HepG2 (cell line): ENCODE measurements around the gene DCHS2. TPM values are rescaled to one million over a fixed set of nuclear protein-coding genes. Genes with fewer than 3 reads are reported as not detected.

Experiments
- ATAC-seq: fragments of 200-7000 bp; cut with Tn5 transposase; 3 replicates; pipeline ENCODE4 v1.9.1; 2020; ENCODE audit warnings: mild to moderate bottlenecking, moderate library complexity
- BruUV-seq: library from RNA; stranded (reverse); fragments of 400-500 nt; replicated peaks from 2 replicates; lab custom pipeline; 2021; lab: Mats Ljungman, UMichigan
- CTCF ChIA-PET: fragments of 300-600 bp; formaldehyde crosslinking; extraction: SDS; loops from one replicate; lab custom pipeline; 2021; ENCODE audit warnings: low total read pairs, inconsistent platforms, low intra/inter-chr PET ratio; lab: Yijun Ruan, JAX
- POLR2A ChIA-PET: fragments of 350-600 bp; sonication (Branson Sonifier 250); formaldehyde crosslinking; loops from one replicate; lab custom pipeline; 2020; ENCODE audit warnings: antibody characterized with exemption, inconsistent platforms; lab: Yijun Ruan, JAX
- DNase-seq: peaks from one replicate; pipeline ENCODE4 v3.0.0-alpha.2; 2015; ENCODE audit warnings: low spot score
- FAIRE-seq: peaks from 3 replicates; lab custom pipeline; 2011; peaks lifted over from hg19 to GRCh38; lab: Jason Lieb, UNC
- H2AFZ ChIP-seq: one replicate; pipeline ENCODE4 v1.6.1; 2011; ENCODE audit warnings: low read length, inconsistent platforms
- H3K27ac ChIP-seq: fragments of 300-600 bp; 3 replicates; pipeline ENCODE4 v1.8.0; 2011; ENCODE audit warnings: mixed run types, mild to moderate bottlenecking, mixed read lengths, low read length, inconsistent platforms; ENCODE audit not compliant: insufficient read depth; ENCODE audit errors: extremely low read length
- H3K27me3 ChIP-seq, 2 experiments: fragments of 200-600 bp in 1 of 2; 2 replicates in 1 of 2; 3 replicates in 1 of 2; pipeline versions ENCODE4 v1.6.0 to v1.8.0; 2011; ENCODE audit warnings: low read length in 2 of 2, mild to moderate bottlenecking in 2 of 2, moderate library complexity in 2 of 2, inconsistent platforms in 1 of 2; ENCODE audit not compliant: insufficient read depth in 2 of 2, control insufficient read depth in 1 of 2
- H3K36me3 ChIP-seq, 2 experiments: fragments of 200-600 bp in 1 of 2; replicated peaks in 1 of 2; 2 replicates in 1 of 2; 3 replicates in 1 of 2; pipeline versions ENCODE4 v1.5.1 to v1.8.0; 2011; ENCODE audit warnings: low read length in 2 of 2, inconsistent platforms in 1 of 2; ENCODE audit not compliant: insufficient read depth in 2 of 2, control insufficient read depth in 1 of 2
- H3K4me1 ChIP-seq: 2 replicates; pipeline ENCODE4 v1.5.1; 2012; ENCODE audit warnings: low read length, inconsistent platforms; ENCODE audit not compliant: insufficient read depth
- H3K4me2 ChIP-seq: 2 replicates; pipeline ENCODE4 v1.6.0; 2011; ENCODE audit warnings: low read depth, low read length, inconsistent platforms
- H3K4me3 ChIP-seq, 3 experiments: fragments of 200-600 bp in 1 of 3; sonication (generic), shearing (Covaris generic) in 1 of 3; replicated peaks in 1 of 3; 2 replicates each; pipeline ENCODE4 v1.5.1; 2011 to 2016; ENCODE audit warnings: low read length in 3 of 3, inconsistent platforms in 2 of 3, low read depth in 2 of 3, mild to moderate bottlenecking in 2 of 3, control low read depth in 1 of 3, mixed read lengths in 1 of 3; ENCODE audit not compliant: insufficient read depth in 1 of 3
- H3K79me2 ChIP-seq: one replicate; pipeline ENCODE4 v1.6.1; 2011; ENCODE audit warnings: low read length, inconsistent platforms; ENCODE audit not compliant: insufficient read depth
- H3K9ac ChIP-seq: 2 replicates; pipeline ENCODE4 v1.6.0; 2011; ENCODE audit warnings: mild to moderate bottlenecking, low read depth, low read length, inconsistent platforms; ENCODE audit not compliant: insufficient read depth
- H3K9me3 ChIP-seq: 2 replicates; pipeline ENCODE4 v1.5.1; 2012; ENCODE audit warnings: mild to moderate bottlenecking, low read length
- H4K20me1 ChIP-seq: 2 replicates; pipeline ENCODE4 v1.6.0; 2011; ENCODE audit warnings: inconsistent platforms, mild to moderate bottlenecking, low read length, moderate library complexity; ENCODE audit not compliant: insufficient read depth
- AGO1 ChIP-seq: fragments of 200-400 bp; formaldehyde crosslinking; IDR thresholded peaks from 2 replicates; pipeline ENCODE4 v1.6.1; 2017; ENCODE audit warnings: mild to moderate bottlenecking, low read depth, low read length, moderate library complexity; ENCODE audit not compliant: poor library complexity, severe bottlenecking
- DNMT1 ChIP-seq: sonication (generic); formaldehyde crosslinking; IDR thresholded peaks from 2 replicates; pipeline ENCODE4 v1.5.1; 2020; ENCODE audit warnings: mild to moderate bottlenecking, missing genetic modification reagents
- GMEB2 ChIP-seq: IDR thresholded peaks from 2 replicates; pipeline ENCODE4 v1.6.1; 2016; ENCODE audit warnings: missing biosample characterization, missing genetic modification reagents, low read depth
- HES4 ChIP-seq: sonication (generic); formaldehyde crosslinking; IDR thresholded peaks from 2 replicates; pipeline ENCODE4 v1.9.0; 2021; ENCODE audit warnings: mild to moderate bottlenecking, missing genetic modification reagents, borderline replicate concordance
- HNRNPLL ChIP-seq: fragments of 200-400 bp; formaldehyde crosslinking; IDR thresholded peaks from 2 replicates; pipeline ENCODE4 v1.6.1; 2017; ENCODE audit warnings: mild to moderate bottlenecking, low read depth, low read length; ENCODE audit not compliant: poor library complexity, severe bottlenecking
- IRX3 ChIP-seq: sonication (generic); formaldehyde crosslinking; IDR thresholded peaks from 2 replicates; pipeline ENCODE4 v1.8.1; 2023; ENCODE audit warnings: mild to moderate bottlenecking, low read depth, missing genetic modification reagents, borderline replicate concordance
- MAX ChIP-seq: IDR thresholded peaks from 2 replicates; pipeline ENCODE4 v1.6.1; 2012; ENCODE audit warnings: inconsistent platforms
- MYNN ChIP-seq: sonication (generic); formaldehyde crosslinking; IDR thresholded peaks from 2 replicates; pipeline ENCODE4 v1.4.0; 2020; ENCODE audit warnings: mild to moderate bottlenecking, low read depth, missing genetic modification reagents
- NR2F1 ChIP-seq, 2 experiments: fragments of 450-650 bp in 1 of 2; formaldehyde crosslinking in 1 of 2; IDR thresholded peaks; 2 replicates each; pipeline versions ENCODE4 v1.5.0 to v1.6.1; 2016 to 2020; ENCODE audit warnings: mild to moderate bottlenecking in 1 of 2, missing compliant biosample characterization in 1 of 2, missing genetic modification reagents in 1 of 2, moderate library complexity in 1 of 2
- NRL ChIP-seq: sonication (generic); formaldehyde crosslinking; IDR thresholded peaks from 2 replicates; pipeline ENCODE4 v1.5.0; 2020; ENCODE audit warnings: missing genetic modification reagents, mild to moderate bottlenecking, moderate library complexity, borderline replicate concordance
- SCMH1 ChIP-seq: sonication (generic); formaldehyde crosslinking; IDR thresholded peaks from 2 replicates; pipeline ENCODE4 v1.9.0; 2021; ENCODE audit warnings: missing genetic modification reagents, mild to moderate bottlenecking, borderline replicate concordance
- SNAI1 ChIP-seq: sonication (generic); formaldehyde crosslinking; IDR thresholded peaks from 2 replicates; pipeline ENCODE4 v1.5.0; 2020; ENCODE audit warnings: mild to moderate bottlenecking, missing genetic modification reagents, borderline replicate concordance
- TCF12 ChIP-seq, 2 experiments: fragments of 450-650 bp in 1 of 2; sonication (generic) in 1 of 2; formaldehyde crosslinking in 1 of 2; IDR thresholded peaks; 2 replicates each; pipeline versions ENCODE4 v1.6.1 to v1.8.0; 2017 to 2022; ENCODE audit warnings: antibody characterized with exemption in 1 of 2, mild to moderate bottlenecking in 1 of 2, missing genetic modification reagents in 1 of 2, moderate library complexity in 1 of 2
- ZNF614 ChIP-seq: IDR thresholded peaks from 2 replicates; pipeline ENCODE4 v1.6.1; 2018; ENCODE audit warnings: missing biosample characterization, missing genetic modification reagents, inconsistent platforms, borderline replicate concordance
- WGBS: methylation state at CpG from one replicate; pipeline ENCODE4 v1.1.6; 2017; ENCODE audit warnings: low lambda C conversion rate; 5-methylcytosine and 5-hydroxymethylcytosine counted together
- in situ Hi-C: cut with HindIII; loops from 2 replicates; pipeline ENCODE4 v1.10.0; 2017; ENCODE audit warnings: low pct_unique_long_range_greater_than_20kb; ENCODE audit not compliant: extremely low pct_ligation_motif_present
- intact Hi-C: fragments of 100-400 bp; cut with micrococcal nuclease; formaldehyde crosslinking; loops from one replicate; pipeline ENCODE4 v1.10.0; 2022; ENCODE audit not compliant: unreplicated experiment
- polyA plus RNA-seq, 8 experiments: library from polyadenylated mRNA; depleted of rRNA in 3 of 8; stranded (reverse) in 7 of 8; unstranded in 1 of 8; fragments of >200 nt; fragmentation: Illumina TruSeq in 4 of 8; extraction: Trizol in 4 of 8; gene quantifications; 2 replicates each; pipeline versions ENCODE4 v1.2.1 to v1.2.3, GENCODE V29; 2011 to 2016; ENCODE audit warnings: low read depth in 4 of 8, missing spikeins in 1 of 8, mixed read lengths in 1 of 8; ENCODE audit not compliant: insufficient read depth in 1 of 8
- total RNA-seq, 5 experiments: library from RNA; depleted of rRNA; stranded (reverse); fragments of >200 nt; fragmentation: Illumina TruSeq; extraction: Trizol; gene quantifications; 2 replicates each; pipeline ENCODE4 v1.2.3, GENCODE V29; 2016; ENCODE audit warnings: low read depth in 1 of 5

Gene DCHS2
- total and polyA plus RNA-seq, 2 of the 13 experiments (the other 11 are each of a cell fraction or from before 2014, with no cell fraction given) = 0.03 TPM; not detected in 1

GRCh38 chr4:154276496-154276895 lies 215.1 kb downstream of the DCHS2 start:
- H3K4me1 ChIP-seq = no peaks in the 10 kb centered on the region
- 0% methylated on average over 1 of the region's 1 CpG for WGBS
- no peaks in the 10 kb centered on the region for H3K79me2 ChIP-seq
- TF ChIP-seq HNRNPLL (no peak), SNAI1 (CRISPR knock-in tag) (no peak), ZNF614 (no peak), NRL (no peak), HES4 (CRISPR knock-in tag) (no peak), SCMH1 (no peak), TCF12 (IDR thresholded peaks at IDR 0.05) (no peak), TCF12 (CRISPR knock-in tag; IDR thresholded peaks at IDR 0.05) (no peak), DNMT1 (no peak), MYNN (no peak), MAX (no peak), IRX3 (CRISPR knock-in tag) (no peak), NR2F1 (CRISPR knock-in tag; IDR thresholded peaks at IDR 0.05) (no peak), GMEB2 (CRISPR knock-in tag) (no peak), AGO1 (no peak)
- no peak overlapping the region for H2AFZ ChIP-seq
- FAIRE-seq = no peak
- H4K20me1 ChIP-seq = no peaks in the 10 kb centered on the region
- no peak overlapping the region for H3K4me3 ChIP-seq
- no peaks in the 10 kb centered on the region for H3K27me3 ChIP-seq
- H3K27ac ChIP-seq = no peak overlapping the region
- no peak overlapping the region for H3K9ac ChIP-seq
- no peaks in the 10 kb centered on the region for H3K36me3 ChIP-seq
- in situ Hi-C loops = no loop called here
- no peak for DNase-seq
- ATAC-seq = no peak
- POLR2A ChIA-PET = no interaction called here
- no TSS peak for BruUV-seq
- intact Hi-C loops = no loop called here
- H3K4me2 ChIP-seq = no peak overlapping the region
- CTCF ChIA-PET = no interaction called here
- H3K9me3 ChIP-seq = no peaks in the 10 kb centered on the region
